OCI-LY7 (cell line): Measurements from ENCODE around the gene TLL2. TPM values are rescaled to one million over a fixed set of nuclear protein-coding genes. Genes with fewer than 3 reads are reported as not detected.

Source experiments
- BruUV-seq: library from RNA; stranded (reverse); fragments of 400-500 nt; replicated peaks from 2 replicates; lab custom pipeline; 2021; lab: Mats Ljungman, UMichigan
- CTCF ChIA-PET: fragments of 300-600 bp; sonication (Branson Sonifier 250); formaldehyde crosslinking; loops from one replicate; lab custom pipeline; 2022; ENCODE audit warnings: antibody characterized with exemption; ENCODE audit not compliant: unreplicated experiment; lab: Charles Lee
- POLR2A ChIA-PET: fragments of 300-600 bp; sonication (Branson Sonifier 250); formaldehyde crosslinking; loops from one replicate; lab custom pipeline; 2022; ENCODE audit warnings: antibody characterized with exemption; lab: Charles Lee
- DNase-seq: peaks from one replicate; pipeline ENCODE4 v3.0.0-alpha.2; 2015; ENCODE audit warnings: low spot score
- H2AFZ ChIP-seq: fragments of 200-600 bp; sonication (generic), shearing (Covaris generic); 2 replicates; pipeline ENCODE4 v1.6.1; 2014; ENCODE audit warnings: mild to moderate bottlenecking, antibody characterized with exemption, low read length, moderate library complexity
- H3K27ac ChIP-seq: fragments of 200-600 bp; sonication (generic); 2 replicates; pipeline ENCODE4 v1.5.1; 2014; ENCODE audit warnings: mixed run types, low read depth, mild to moderate bottlenecking, moderate library complexity, low read length, inconsistent platforms; ENCODE audit not compliant: poor library complexity, severe bottlenecking
- H3K36me3 ChIP-seq: fragments of 200-600 bp; sonication (generic); 2 replicates; pipeline ENCODE4 v1.6.1; 2014; ENCODE audit warnings: mild to moderate bottlenecking, antibody characterized with exemption, low read length, moderate library complexity, mixed read lengths; ENCODE audit not compliant: insufficient read depth
- H3K4me1 ChIP-seq: fragments of 200-600 bp; sonication (generic); 2 replicates; pipeline ENCODE4 v1.5.1; 2014; ENCODE audit warnings: mild to moderate bottlenecking, low read length; ENCODE audit not compliant: insufficient read depth, poor library complexity, severe bottlenecking
- H3K4me2 ChIP-seq: fragments of 200-600 bp; sonication (generic); 2 replicates; pipeline ENCODE4 v1.6.1; 2014; ENCODE audit warnings: mild to moderate bottlenecking, low read length
- H3K4me3 ChIP-seq: fragments of 200-600 bp; sonication (generic); 2 replicates; pipeline ENCODE4 v1.5.1; 2014; ENCODE audit warnings: mild to moderate bottlenecking, low read depth, low read length; ENCODE audit not compliant: poor library complexity, severe bottlenecking
- H3K79me2 ChIP-seq: fragments of 200-600 bp; sonication (generic); 2 replicates; pipeline ENCODE4 v1.6.1; 2016; ENCODE audit warnings: low read depth, mild to moderate bottlenecking, low read length, moderate library complexity, mixed read lengths; ENCODE audit not compliant: insufficient read depth
- H3K9me2 ChIP-seq: fragments of 200-600 bp; sonication (generic); 2 replicates; pipeline ENCODE4 v1.6.1; 2016; ENCODE audit warnings: mild to moderate bottlenecking, low read length, mixed read lengths; ENCODE audit not compliant: insufficient read depth
- H3K9me3 ChIP-seq: fragments of 200-600 bp; sonication (generic); 2 replicates; pipeline ENCODE4 v1.6.1; 2014; ENCODE audit warnings: mild to moderate bottlenecking, mixed run types, low read length, mixed read lengths
- H4K20me1 ChIP-seq: fragments of 200-600 bp; sonication (generic); 2 replicates; pipeline ENCODE4 v1.6.1; 2014; ENCODE audit warnings: mild to moderate bottlenecking, antibody characterized with exemption, low read length, moderate library complexity, mixed read lengths; ENCODE audit not compliant: insufficient read depth
- CTCF ChIP-seq: fragments of 200-600 bp; sonication (generic); conservative IDR thresholded peaks from 2 replicates; pipeline ENCODE4 v1.5.1; 2014; ENCODE audit warnings: mild to moderate bottlenecking, antibody characterized with exemption, low read length, moderate library complexity, mixed read lengths
- EZH2phosphoT487 ChIP-seq: fragments of 200-600 bp; sonication (generic); IDR thresholded peaks from 2 replicates; pipeline ENCODE4 v1.6.1; 2018; ENCODE audit warnings: low read depth, borderline replicate concordance, mild to moderate bottlenecking, mixed run types, antibody characterized with exemption, low read length, moderate library complexity, mixed read lengths
- intact Hi-C: fragments of 100-400 bp; cut with micrococcal nuclease; formaldehyde crosslinking; loops from one replicate; pipeline ENCODE4 v1.10.0; 2022; ENCODE audit not compliant: unreplicated experiment
- total RNA-seq, 2 experiments: library from RNA; depleted of rRNA in 1 of 2; stranded (reverse); fragments of >200 nt in 1 of 2; shearing (Covaris generic) in 1 of 2; gene quantifications; 2 replicates each; pipeline ENCODE4 v1.2.3, GENCODE V29; 2014 to 2022

TLL2 gene
- total RNA-seq, 2 experiments from 2014 or later, result 0.97 to 1.1 TPM

GRCh38 chr10:96420228-96421009 is 93.3 kb downstream of the TLL2 start:
- Histone ChIP-seq H4K20me1 (no peaks in the 10 kb centered on the region), H3K9me3 (no peaks in the 10 kb centered on the region), H3K4me3 (no peak overlapping the region), H3K79me2 (no peaks in the 10 kb centered on the region), H3K9me2 (no peaks in the 10 kb centered on the region), H3K36me3 (no peaks in the 10 kb centered on the region), H3K4me1 (no peaks in the 10 kb centered on the region), H3K27ac (no peak overlapping the region), H2AFZ (no peak overlapping the region), H3K4me2 (no peak overlapping the region)
- no TSS peak for BruUV-seq
- intact Hi-C loops, result no loop called here
- no peak for TF ChIP-seq EZH2phosphoT487
- TF ChIP-seq CTCF, result no peak
- ChIA-PET CTCF (no interaction called here), POLR2A (no interaction called here)
- no peak for DNase-seq

- intact Hi-C loops, result no loop called here
- Histone ChIP-seq H3K27ac (no peak overlapping the region), H3K9me3 (no peaks in the 10 kb centered on the region), H3K9me2 (no peaks in the 10 kb centered on the region), H4K20me1 (no peaks in the 10 kb centered on the region), H3K4me2 (no peak overlapping the region), H3K36me3 (no peaks in the 10 kb centered on the region), H3K4me1 (no peaks in the 10 kb centered on the region), H3K4me3 (no peak overlapping the region), H2AFZ (no peak overlapping the region), H3K79me2 (no peaks in the 10 kb centered on the region)
- no peak for TF ChIP-seq EZH2phosphoT487
- TF ChIP-seq CTCF, result no peak
- CTCF ChIA-PET, result no interaction called here
- BruUV-seq, result no TSS peak
- POLR2A ChIA-PET, result interaction anchor here (0.7 kb wide), 1 partner anchor 15 kb away, joined by 3 read pairs; no protein-coding TSS in a partner anchor
- no peak for DNase-seq
These were observed 94.4 kb downstream of the TLL2 start for GRCh38 chr10:96419351-96419750.

- Histone ChIP-seq H3K4me2 (no peak overlapping the region), H3K4me1 (no peaks in the 10 kb centered on the region), H4K20me1 (no peaks in the 10 kb centered on the region), H2AFZ (no peak overlapping the region), H3K9me2 (no peaks in the 10 kb centered on the region), H3K79me2 (no peaks in the 10 kb centered on the region), H3K9me3 (no peaks in the 10 kb centered on the region), H3K36me3 (no peaks in the 10 kb centered on the region), H3K4me3 (no peak overlapping the region), H3K27ac (no peak overlapping the region)
- intact Hi-C loops, result no loop called here
- TF ChIP-seq CTCF, result no peak
- no peak for TF ChIP-seq EZH2phosphoT487
- no TSS peak for BruUV-seq
- no peak for DNase-seq
- CTCF ChIA-PET, result no interaction called here
- POLR2A ChIA-PET, result interaction anchor here (0.7 kb wide), 1 partner anchor 44 kb away, joined by 3 read pairs; no protein-coding TSS in a partner anchor
These were observed 95.1 kb downstream of the TLL2 start for GRCh38 chr10:96418582-96418981.
